ENCODE data around the gene SRPK3. TPM values are rescaled to one million over a fixed set of nuclear protein-coding genes. Genes with fewer than 3 reads are reported as not detected.

Gene SRPK3
- total RNA-seq, 1 donor from 2014 or later, result 0.07 TPM

- no peak for DNase-seq (ENCODE audit: low read depth, low spot score)
Observed at GRCh38 chrX:153770601-153771414, 10.0 kb upstream of the SRPK3 start.

- DNase-seq (ENCODE audit: low read depth, low spot score), result no peak
Observed at GRCh38 chrX:153771415-153772315, 9.2 kb upstream of the SRPK3 start.

GRCh38 chrX:153772316-153773217, 8.3 kb upstream of the SRPK3 start:
- no peak for DNase-seq (ENCODE audit: low read depth, low spot score)

- DNase-seq (ENCODE audit: low read depth, low spot score), result no peak
Observed at GRCh38 chrX:153773218-153773611, 7.6 kb upstream of the SRPK3 start.

DNA sequence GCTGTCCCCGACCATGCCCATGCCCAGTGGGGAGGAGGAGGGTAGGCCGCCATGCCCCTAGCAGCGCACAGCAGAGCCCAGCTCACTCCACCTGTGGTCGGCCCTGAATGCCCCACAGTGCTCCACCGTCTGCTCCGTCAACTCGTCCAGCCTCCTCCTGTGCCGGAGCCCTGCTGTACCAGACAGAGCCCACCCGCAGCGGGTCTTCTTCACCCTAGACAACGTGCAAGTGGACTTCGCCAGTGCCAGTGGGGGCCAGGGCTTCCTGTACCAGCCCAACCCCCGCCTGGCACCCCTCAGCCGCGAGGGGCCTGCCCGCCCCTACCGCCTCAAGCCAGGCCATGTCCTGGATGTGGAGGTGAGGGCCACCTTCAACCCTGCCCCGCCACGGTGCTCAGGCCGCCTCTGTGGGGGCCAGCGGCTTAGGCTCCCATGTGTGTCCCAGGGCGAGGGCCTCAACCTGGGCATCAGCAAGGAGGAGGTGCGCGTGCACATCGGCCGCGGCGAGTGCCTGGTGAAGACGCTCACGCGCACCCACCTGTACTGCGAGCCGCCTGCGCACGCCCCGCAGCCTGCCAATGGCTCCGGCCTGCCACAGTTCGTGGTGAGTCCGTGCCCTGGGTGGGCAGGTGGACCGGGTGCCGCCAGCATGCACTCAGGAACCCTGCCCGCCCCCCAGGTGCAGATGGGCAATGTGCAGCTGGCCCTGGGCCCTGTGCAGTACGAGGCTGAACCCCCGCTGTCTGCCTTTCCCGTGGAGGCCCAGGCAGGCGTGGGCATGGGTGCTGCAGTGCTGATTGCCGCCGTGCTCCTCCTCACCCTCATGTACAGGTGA, 6.9 kb upstream of the SRPK3 start:
- no peak for DNase-seq (ENCODE audit: low read depth, low spot score)

DNA sequence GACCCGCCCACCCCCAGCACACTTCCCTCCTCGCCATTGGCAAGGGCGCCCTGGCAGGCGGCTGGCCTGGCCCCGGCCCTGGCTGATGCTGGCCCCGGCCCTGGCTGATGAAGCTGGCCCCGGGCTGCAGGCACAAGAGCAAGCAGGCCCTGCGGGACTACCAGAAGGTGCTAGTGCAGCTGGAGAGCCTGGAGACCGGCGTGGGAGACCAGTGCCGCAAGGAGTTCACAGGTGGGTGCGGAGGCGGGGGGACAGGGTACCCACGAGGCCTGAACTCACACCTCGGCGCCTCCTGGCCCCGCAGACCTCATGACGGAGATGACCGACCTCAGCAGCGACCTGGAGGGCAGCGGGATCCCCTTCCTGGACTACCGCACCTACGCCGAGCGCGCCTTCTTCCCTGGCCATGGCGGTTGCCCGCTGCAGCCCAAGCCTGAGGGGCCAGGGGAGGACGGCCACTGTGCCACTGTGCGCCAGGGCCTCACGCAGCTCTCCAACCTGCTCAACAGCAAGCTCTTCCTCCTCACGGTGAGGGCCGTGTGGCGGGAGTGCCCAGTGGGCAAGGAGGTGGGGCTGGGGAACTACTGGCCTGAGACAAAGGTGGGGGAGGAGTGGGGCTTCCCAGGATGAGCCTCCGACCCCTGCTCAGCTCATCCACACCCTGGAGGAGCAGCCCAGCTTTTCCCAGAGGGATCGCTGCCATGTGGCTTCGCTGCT, 6.1 kb upstream of the SRPK3 start:
- DNase-seq (ENCODE audit: low read depth, low spot score), result no peak

DNA sequence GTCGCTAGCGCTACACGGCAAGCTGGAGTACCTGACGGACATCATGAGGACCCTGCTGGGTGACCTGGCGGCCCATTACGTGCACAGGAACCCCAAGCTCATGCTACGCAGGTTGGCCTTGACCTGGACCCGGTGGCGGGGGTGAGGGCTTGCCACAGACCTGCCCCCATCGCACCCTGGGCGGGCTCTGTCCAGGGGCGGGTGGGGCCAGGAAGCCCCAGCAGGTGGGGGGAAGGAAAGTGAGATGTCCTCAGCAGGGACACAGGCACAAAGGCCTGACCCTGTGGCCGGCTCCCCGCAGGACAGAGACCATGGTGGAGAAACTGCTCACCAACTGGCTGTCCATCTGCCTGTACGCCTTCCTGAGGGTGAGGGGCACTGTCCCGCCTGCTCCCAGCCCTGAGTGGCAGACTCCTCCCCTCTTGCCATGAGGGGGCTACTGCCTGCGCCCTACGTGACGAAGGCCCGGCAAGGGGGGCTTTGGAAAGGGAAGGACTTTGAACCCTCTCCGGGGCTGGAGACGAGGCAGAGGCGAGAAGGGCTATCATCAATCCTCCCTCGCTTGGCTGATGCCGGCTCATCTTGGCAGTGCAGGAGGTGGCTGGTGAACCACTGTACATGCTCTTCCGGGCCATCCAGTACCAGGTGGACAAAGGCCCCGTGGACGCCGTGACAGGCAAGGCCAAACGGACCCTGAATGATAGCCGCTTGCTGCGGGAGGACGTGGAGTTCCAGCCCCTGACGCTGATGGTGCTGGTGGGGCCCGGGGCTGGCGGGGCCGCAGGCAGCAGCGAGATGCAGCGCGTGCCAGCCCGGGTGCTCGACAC, 5.3 kb upstream of the SRPK3 start:
- DNase-seq (ENCODE audit: low read depth, low spot score), result no peak

DNA sequence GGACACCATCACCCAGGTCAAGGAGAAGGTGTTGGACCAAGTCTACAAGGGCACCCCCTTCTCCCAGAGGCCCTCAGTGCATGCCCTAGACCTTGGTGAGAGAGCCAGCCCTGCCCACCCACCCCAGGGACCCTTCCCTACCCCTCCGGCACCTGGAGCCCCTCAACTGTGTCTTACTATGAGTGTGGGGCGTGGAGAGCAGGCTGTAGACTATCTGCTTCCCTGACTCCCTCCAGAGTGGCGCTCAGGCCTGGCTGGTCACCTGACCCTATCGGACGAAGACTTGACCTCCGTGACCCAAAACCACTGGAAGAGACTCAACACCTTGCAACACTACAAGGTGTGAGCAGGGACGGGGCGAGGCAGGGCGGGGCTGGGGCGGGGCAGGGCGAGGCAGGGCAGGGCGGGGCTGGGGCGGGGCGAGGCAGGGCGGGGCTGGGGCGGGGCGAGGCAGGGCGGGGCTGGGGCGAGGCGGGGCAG, 4.7 kb upstream of the SRPK3 start:
- no peak for DNase-seq (ENCODE audit: low read depth, low spot score)

GRCh38 chrX:153776611-153777045, 4.2 kb upstream of the SRPK3 start:
- no peak for DNase-seq (ENCODE audit: low read depth, low spot score)

- no peak for DNase-seq (ENCODE audit: low read depth, low spot score)
Observed at GRCh38 chrX:153777261-153778090, 3.4 kb upstream of the SRPK3 start.

- DNase-seq (ENCODE audit: low read depth, low spot score), result no peak
Observed at GRCh38 chrX:153778181-153778580, 2.7 kb upstream of the SRPK3 start.

GRCh38 chrX:153778684-153779101, 2.1 kb upstream of the SRPK3 start:
- DNase-seq (ENCODE audit: low read depth, low spot score), result no peak

GRCh38 chrX:153779891-153780677, 757 bp upstream of the SRPK3 start:
- no peak for DNase-seq (ENCODE audit: low read depth, low spot score)

DNA sequence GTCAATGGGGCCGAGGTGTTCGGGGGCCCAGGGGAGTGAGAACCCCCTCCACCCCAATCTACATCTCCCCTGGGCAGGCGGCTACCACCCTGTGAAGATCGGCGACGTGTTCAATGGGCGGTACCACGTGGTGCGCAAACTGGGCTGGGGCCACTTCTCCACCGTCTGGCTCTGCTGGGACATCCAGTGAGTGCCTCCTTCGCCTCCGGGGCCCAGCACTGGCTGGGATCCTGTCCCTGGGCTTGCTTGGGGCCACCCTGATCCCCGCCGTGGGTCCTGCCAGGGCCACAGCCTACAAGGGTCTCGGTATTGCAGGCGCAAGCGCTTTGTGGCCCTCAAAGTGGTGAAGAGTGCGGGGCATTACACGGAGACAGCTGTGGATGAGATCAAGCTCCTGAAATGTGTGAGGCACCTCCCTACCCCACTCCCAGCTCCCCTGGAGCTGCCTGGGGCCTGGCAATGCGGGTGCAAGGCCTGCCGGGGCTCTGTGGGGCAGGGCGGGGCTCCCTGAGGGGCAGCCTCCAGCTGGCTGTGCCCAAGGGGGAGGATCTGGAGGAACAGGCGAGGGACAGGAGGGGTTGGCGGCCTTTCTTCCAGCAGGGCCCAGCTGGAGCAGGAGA, 697 bp downstream of the SRPK3 start:
- no peak for DNase-seq (ENCODE audit: low read depth, low spot score)

- no peak for DNase-seq (ENCODE audit: low read depth, low spot score)
Observed at GRCh38 chrX:153782313-153782712, 1.5 kb downstream of the SRPK3 start.

- DNase-seq (ENCODE audit: low read depth, low spot score), result no peak
Observed at GRCh38 chrX:153782871-153783270, 2.0 kb downstream of the SRPK3 start.

All from pulmonary artery endothelial cell (primary cell).